Activated gamma-delta T cell (primary cell): ENCODE results near the gene TJP3.
"Not testable (repeated sequence)": the region's sequence is repeated elsewhere in the genome, so short reads cannot be mapped to it uniquely, and the experiment has no call there.

Experiments
- DNase-seq: peaks from one replicate; lab custom pipeline; 2025; lab: John Stamatoyannopoulos, UW
- total RNA-seq, 2 donors: gene quantifications; one replicate each; lab custom pipeline; 2026; lab: John Stamatoyannopoulos, UW

TJP3 gene
- 14.3 to 23.2 reads per million in 2 donors for total RNA-seq

GRCh38 chr19:3708207-3708931 lies at the start of gene TJP3:
TJP3 (plus strand) TSS chr19:3708384; CDS start chr19:3728433, 20,049 bp downstream.
- DNase-seq: no peak

- DNase-seq: no peak
These were observed 49.1 kb upstream of the TJP3 start for GRCh38 chr19:3658870-3659745.

GRCh38 chr19:3659746-3660112 lies 48.5 kb upstream of the TJP3 start:
- DNase-seq: no peak

- DNase-seq: no peak
These were observed 47.5 kb upstream of the TJP3 start for GRCh38 chr19:3660493-3661219.

- no peak for DNase-seq
These were observed 46.6 kb upstream of the TJP3 start for GRCh38 chr19:3661284-3662238.

GRCh38 chr19:3663838-3664237 lies 44.3 kb upstream of the TJP3 start:
- DNase-seq: no peak

- DNase-seq: no peak
These were observed 43.1 kb upstream of the TJP3 start for GRCh38 chr19:3664879-3665642.

GRCh38 chr19:3665681-3666544 lies 42.3 kb upstream of the TJP3 start:
- DNase-seq: peak; percentile 41

GRCh38 chr19:3666545-3666856 lies 41.7 kb upstream of the TJP3 start:
- not testable (repeated sequence) for DNase-seq

- DNase-seq: no peak
These were observed 41.0 kb upstream of the TJP3 start for GRCh38 chr19:3667037-3667638.

GRCh38 chr19:3667766-3668165 lies 40.4 kb upstream of the TJP3 start:
- no peak for DNase-seq

- no peak for DNase-seq
These were observed 39.7 kb upstream of the TJP3 start for GRCh38 chr19:3668331-3669081.

GRCh38 chr19:3669082-3669946 lies 38.9 kb upstream of the TJP3 start:
- no peak for DNase-seq

GRCh38 chr19:3669947-3670795 lies 38.0 kb upstream of the TJP3 start:
- no peak for DNase-seq

- DNase-seq: no peak
These were observed 37.1 kb upstream of the TJP3 start for GRCh38 chr19:3670796-3671679.
